H1 (cell line): ENCODE measurements around the gene GRIK2. TPM values are rescaled to one million over a fixed set of nuclear protein-coding genes. Genes with fewer than 3 reads are reported as not detected.

ENCODE experiments used
- POLR2AphosphoS5 ChIP-seq: IDR thresholded peaks from 2 replicates; pipeline ENCODE4 v1.6.1; 2011; ENCODE audit warnings: low read depth, low read length
- polyA plus RNA-seq, 7 experiments: library from polyadenylated mRNA; depleted of rRNA in 3 of 7; stranded (reverse) in 5 of 7; unstranded in 2 of 7; fragments of >200 nt in 5 of 7; fragments of 200-250 nt in 2 of 7; gene quantifications; 1 replicate in 5 of 7; 2 replicates in 1 of 7; 4 replicates in 1 of 7; pipeline versions ENCODE4 v1.2.1 to v1.2.3, GENCODE V29; 2011 to 2013; ENCODE audit warnings: missing spikeins in 2 of 7, mixed read lengths in 2 of 7
- total RNA-seq: library from RNA; stranded (reverse); fragmentation: NEBNext Ultra II Directional; extraction: Animal tissue kit (Norgen Biotek cat#: 25700); gene quantifications from 2 replicates; pipeline ENCODE4 v1.2.1, GENCODE V29; 2021
- TF ChIP-seq, protein P1 (sequence below): IDR thresholded peaks from 2 replicates; pipeline ENCODE4 v1.6.1; 2011; ENCODE audit warnings: low read length, improper control_type of control experiment

The GRIK2 gene
- total and polyA plus RNA-seq, 2 of the 8 experiments (the other 6 are each of a cell fraction or from before 2014, with no cell fraction given): 1.8 to 2.2 TPM

DNA sequence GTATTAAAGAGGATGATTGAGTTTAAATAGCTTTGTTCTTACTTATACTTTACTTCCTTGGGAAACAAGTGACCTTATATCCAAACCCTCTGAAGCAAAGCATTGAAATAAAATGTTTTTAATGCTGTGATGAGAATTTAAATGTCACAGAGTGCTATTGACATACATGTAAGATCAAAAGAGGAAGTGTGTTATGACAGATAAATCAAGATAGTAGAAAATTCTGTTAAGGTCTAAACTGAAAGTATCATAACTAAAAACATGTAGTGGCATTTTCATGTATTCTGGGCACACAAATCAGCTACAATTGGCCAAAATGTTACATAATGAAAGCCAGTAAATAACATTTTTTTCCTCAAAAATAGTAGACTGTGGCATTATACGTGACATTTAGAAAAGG lies 318.0 kb downstream of the GRIK2 start (continued):
- TF ChIP-seq, protein P1, sequence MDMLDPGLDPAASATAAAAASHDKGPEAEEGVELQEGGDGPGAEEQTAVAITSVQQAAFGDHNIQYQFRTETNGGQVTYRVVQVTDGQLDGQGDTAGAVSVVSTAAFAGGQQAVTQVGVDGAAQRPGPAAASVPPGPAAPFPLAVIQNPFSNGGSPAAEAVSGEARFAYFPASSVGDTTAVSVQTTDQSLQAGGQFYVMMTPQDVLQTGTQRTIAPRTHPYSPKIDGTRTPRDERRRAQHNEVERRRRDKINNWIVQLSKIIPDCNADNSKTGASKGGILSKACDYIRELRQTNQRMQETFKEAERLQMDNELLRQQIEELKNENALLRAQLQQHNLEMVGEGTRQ: no peak
- TF ChIP-seq POLR2AphosphoS5: no peak
